G401.6 (cell line): ENCODE data around the gene ZNF688.

Experiments used
- FAIRE-seq: peaks from 2 replicates; lab custom pipeline; 2012; peaks lifted over from hg19 to GRCh38; lab: Jason Lieb, UNC

Gene ZNF688

DNA sequence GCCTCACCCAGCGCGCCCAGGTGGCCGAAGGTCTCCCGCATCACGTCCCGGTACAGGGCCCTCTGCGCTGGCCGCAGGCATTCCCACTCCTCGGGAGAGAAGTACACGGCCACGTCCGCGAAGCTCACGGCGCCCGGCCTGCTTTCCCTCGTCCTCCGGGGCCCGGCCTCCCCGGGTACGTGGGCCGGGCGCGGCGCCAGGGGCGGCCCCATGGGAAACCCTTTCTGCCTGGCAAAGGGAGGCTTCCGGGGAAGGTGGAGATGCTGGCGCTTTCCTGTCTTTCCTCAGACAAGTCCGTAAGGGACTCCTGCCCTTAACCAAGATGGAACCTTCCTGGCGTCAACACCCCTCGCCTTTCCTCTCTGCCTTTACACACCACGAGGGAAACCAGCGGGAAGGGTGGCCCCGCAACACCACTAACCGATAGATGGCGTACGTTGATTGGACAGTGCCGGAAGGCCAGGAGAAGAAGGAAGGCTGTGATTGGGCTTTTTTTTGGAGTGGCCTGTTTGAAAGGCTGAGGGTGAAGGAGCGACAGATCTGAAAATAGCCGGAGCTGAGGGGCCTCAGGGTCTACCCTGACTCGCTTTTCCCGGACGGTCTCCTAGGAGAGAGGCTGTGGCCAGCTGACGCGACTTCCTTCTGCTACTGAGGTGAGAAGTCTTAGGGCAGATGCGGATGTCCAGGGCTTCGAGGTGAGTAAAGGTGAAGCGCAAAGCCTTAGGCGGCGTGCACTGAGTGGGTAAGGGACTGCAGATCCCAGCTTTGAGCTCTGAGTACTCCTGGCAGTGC lies 14.1 kb upstream of the ZNF688 start, which contains the start of gene ZNF785:
Gene ZNF785 (minus strand): TSS at position 298 of the 792 bp plus-strand sequence. CDS start 86 bp downstream, at position 212.
- FAIRE-seq = no peak

- no peak for FAIRE-seq
These were observed 13.5 kb upstream of the ZNF688 start for GRCh38 chr16:30585022-30585399.

- FAIRE-seq = no peak
These were observed 11.3 kb upstream of the ZNF688 start for GRCh38 chr16:30582611-30583340.

DNA sequence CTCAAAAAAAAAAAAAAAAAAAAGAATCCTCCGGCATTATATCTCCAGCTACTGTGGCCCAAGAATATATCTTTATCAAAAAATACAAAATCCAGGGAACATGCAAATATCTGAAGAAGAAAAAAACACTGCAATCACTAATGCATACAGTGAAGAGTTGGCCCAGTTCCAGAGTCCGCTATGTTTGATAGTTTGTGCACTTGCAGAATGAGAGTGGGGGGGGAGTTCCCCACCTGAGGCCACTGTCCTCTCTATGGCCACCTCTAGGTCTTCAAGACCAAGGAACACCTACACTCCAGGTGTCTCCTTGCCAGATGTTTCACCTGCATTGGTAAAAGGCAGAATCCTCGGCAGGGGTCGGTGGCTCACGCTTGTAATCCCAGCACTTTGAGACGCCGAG lies 9.9 kb upstream of the ZNF688 start:
- FAIRE-seq = no peak

GRCh38 chr16:30574678-30575077 lies 3.2 kb upstream of the ZNF688 start:
- no peak for FAIRE-seq

- no peak for FAIRE-seq
These were observed 674 bp downstream of the ZNF688 start for GRCh38 chr16:30570636-30571444.

DNA sequence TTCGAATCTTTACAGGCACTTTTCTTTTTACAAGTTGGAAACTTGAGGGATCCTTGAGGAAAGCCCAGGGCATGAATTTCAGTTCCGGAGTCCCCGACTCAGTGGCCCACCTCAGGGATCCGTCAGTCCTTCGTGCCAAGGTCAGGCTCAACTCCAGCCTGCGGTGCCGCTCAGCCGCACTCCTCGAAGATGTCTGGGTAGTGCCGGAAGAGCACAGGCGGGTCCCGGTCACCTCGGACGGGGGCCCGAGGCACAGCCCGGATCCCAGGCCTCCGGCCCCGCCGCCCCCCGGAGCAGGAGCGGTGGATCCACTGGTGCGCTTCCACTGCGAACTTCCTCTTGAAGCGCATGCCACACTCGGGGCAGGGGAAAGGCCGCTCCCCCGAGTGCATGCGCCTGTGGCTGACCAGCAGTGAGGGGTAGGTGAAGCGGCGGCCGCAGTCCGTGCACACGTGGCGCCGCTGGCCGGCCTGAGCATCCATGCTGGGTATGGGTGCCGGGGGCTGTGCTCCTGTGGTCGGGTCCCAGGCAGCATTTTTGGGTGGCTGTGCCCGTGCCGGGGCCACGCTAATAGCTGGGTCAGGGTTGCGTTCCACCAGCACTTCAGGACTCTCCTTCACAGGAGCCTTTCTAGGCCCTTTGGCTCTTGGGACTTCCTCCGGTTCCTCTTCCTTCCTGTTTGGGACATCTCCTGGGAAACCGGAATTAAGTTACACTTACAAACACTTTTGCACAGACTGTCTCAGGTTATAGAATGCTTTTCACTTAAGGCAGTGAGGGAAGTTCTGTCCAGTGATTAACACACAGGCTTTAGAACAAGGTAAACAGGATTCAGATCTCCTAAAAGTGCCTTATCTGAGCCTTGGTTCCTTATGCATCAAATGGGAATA lies 1.5 kb downstream of the ZNF688 start:
- FAIRE-seq = no peak

- FAIRE-seq = no peak
These were observed 2.2 kb downstream of the ZNF688 start for GRCh38 chr16:30569281-30569680.

- FAIRE-seq = no peak
These were observed 3.4 kb downstream of the ZNF688 start for GRCh38 chr16:30567991-30568638.

GRCh38 chr16:30567160-30567990 lies 4.1 kb downstream of the ZNF688 start:
- no peak for FAIRE-seq

DNA sequence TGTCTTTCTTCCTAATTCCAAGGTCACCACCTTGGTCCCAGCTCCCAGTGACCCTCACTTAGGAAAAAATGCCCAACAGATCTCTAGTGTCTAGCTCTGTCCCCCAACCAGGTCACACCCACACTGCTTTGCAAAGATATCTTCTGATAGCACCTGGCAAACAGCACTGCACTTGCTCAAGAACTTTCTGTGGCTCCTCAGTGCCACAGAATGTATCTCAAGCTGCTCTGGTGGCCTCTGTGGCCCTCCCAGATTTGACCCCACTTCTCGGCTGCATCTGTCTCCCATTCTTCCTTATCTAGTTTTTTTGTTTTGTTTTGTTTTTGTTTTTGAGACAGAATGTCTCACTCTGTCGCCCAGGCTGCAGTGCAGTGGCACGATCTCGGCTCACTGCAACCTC lies 5.0 kb downstream of the ZNF688 start:
- FAIRE-seq = no peak

- no peak for FAIRE-seq
These were observed 5.5 kb downstream of the ZNF688 start for GRCh38 chr16:30565984-30566383.

DNA sequence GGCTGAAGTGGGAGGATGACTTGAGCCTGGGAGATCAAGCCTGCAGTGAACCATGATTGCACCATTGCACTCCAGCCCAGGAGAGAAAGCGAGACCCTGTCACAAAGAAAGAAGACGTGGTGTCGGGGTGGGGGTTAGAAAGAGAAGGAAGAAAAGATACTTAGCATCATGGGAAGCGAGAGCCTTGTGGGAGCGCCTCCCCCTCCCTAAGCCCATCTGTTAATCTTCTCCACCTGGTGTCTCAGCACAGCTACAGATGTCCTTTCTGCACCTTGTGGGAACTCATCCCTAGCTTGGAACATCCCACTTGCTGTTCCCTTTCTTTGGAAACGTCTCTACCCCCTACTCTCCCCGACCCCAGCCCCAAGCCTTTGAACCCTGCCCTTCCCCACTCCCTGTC lies 6.0 kb downstream of the ZNF688 start:
- FAIRE-seq = no peak

GRCh38 chr16:30562021-30562420 lies 9.5 kb downstream of the ZNF688 start:
- FAIRE-seq = no peak

- no peak for FAIRE-seq
These were observed 10.3 kb downstream of the ZNF688 start for GRCh38 chr16:30561089-30561816.

- FAIRE-seq = no peak
These were observed 11.8 kb downstream of the ZNF688 start for GRCh38 chr16:30559690-30560089.

- no peak for FAIRE-seq
These were observed 12.6 kb downstream of the ZNF688 start for GRCh38 chr16:30558789-30559377.

GRCh38 chr16:30557957-30558788 lies 13.3 kb downstream of the ZNF688 start, which contains the start of gene ZNF764:
Gene ZNF764, minus strand, starts transcription at chr16:30558374. Its CDS starts 192 bp downstream, at chr16:30558182.
- peak; percentile 99 for FAIRE-seq
